H9 (cell line): ENCODE data around the gene ROPN1. TPM values are rescaled to one million over a fixed set of nuclear protein-coding genes. Genes with fewer than 3 reads are reported as not detected.

Experiments used
- DNase-seq: peaks from one replicate; pipeline ENCODE4 v3.0.0-alpha.2; 2017
- H2AFZ ChIP-seq: one replicate; pipeline ENCODE4 v1.6.1; 2013; ENCODE audit warnings: mild to moderate bottlenecking, low read length, control low read depth, moderate library complexity
- H2AK5ac ChIP-seq: 2 replicates; pipeline ENCODE4 v1.6.1; 2013; ENCODE audit warnings: low read length, control low read depth, mixed read lengths; ENCODE audit not compliant: insufficient read length
- H2BK120ac ChIP-seq: one replicate; pipeline ENCODE4 v1.6.1; 2013; ENCODE audit warnings: low read depth, mild to moderate bottlenecking, low read length, control low read depth, inconsistent platforms; ENCODE audit not compliant: poor library complexity, severe bottlenecking
- H2BK12ac ChIP-seq: 2 replicates; pipeline ENCODE4 v1.6.1; 2013; ENCODE audit warnings: low read length, control low read depth, mixed read lengths, low read depth; ENCODE audit not compliant: insufficient read length
- H2BK15ac ChIP-seq: 2 replicates; pipeline ENCODE4 v1.6.1; 2013; ENCODE audit warnings: low read depth, low read length, control low read depth
- H2BK20ac ChIP-seq: one replicate; pipeline ENCODE4 v1.6.1; 2013; ENCODE audit warnings: low read depth, mild to moderate bottlenecking, low read length, control low read depth, inconsistent platforms; ENCODE audit not compliant: poor library complexity, severe bottlenecking
- H2BK5ac ChIP-seq: 2 replicates; pipeline ENCODE4 v1.6.1; 2013; ENCODE audit warnings: low read length, control low read depth, mixed read lengths; ENCODE audit not compliant: insufficient read length
- H3K14ac ChIP-seq: 2 replicates; pipeline ENCODE4 v1.6.1; 2013; ENCODE audit warnings: low read length, control low read depth; ENCODE audit not compliant: insufficient read depth
- H3K18ac ChIP-seq: 2 replicates; pipeline ENCODE4 v1.6.1; 2013; ENCODE audit warnings: low read depth, mild to moderate bottlenecking, mixed read lengths, low read length, control low read depth; ENCODE audit not compliant: insufficient read length
- H3K23ac ChIP-seq: 2 replicates; pipeline ENCODE4 v1.6.1; 2013; ENCODE audit warnings: low read length, control low read depth, mixed read lengths, low read depth; ENCODE audit not compliant: insufficient read length
- H3K23me2 ChIP-seq: 2 replicates; pipeline ENCODE4 v1.6.1; 2013; ENCODE audit warnings: low read depth, mild to moderate bottlenecking, mixed read lengths, low read length, control low read depth; ENCODE audit not compliant: insufficient read length, poor library complexity, severe bottlenecking
- H3K27ac ChIP-seq: 2 replicates; pipeline ENCODE4 v1.5.1; 2013; ENCODE audit warnings: low read length, control low read depth, mixed read lengths, low read depth; ENCODE audit not compliant: insufficient read length
- H3K27me3 ChIP-seq: 2 replicates; pipeline ENCODE4 v1.6.1; 2013; ENCODE audit warnings: low read length, control low read depth, inconsistent platforms; ENCODE audit not compliant: insufficient read depth
- H3K4ac ChIP-seq: 2 replicates; pipeline ENCODE4 v1.6.1; 2013; ENCODE audit warnings: low read depth, mild to moderate bottlenecking, control low read depth, inconsistent platforms, low read length, moderate library complexity
- H3K4me1 ChIP-seq: 2 replicates; pipeline ENCODE4 v1.6.1; 2013; ENCODE audit warnings: low read length, control low read depth, inconsistent platforms; ENCODE audit not compliant: insufficient read depth
- H3K4me2 ChIP-seq: 2 replicates; pipeline ENCODE4 v1.6.1; 2013; ENCODE audit warnings: low read length, control low read depth, mixed read lengths; ENCODE audit not compliant: insufficient read length, insufficient read depth
- H3K56ac ChIP-seq: 2 replicates; pipeline ENCODE4 v1.6.1; 2013; ENCODE audit warnings: low read depth, mild to moderate bottlenecking, mixed read lengths, low read length, control low read depth; ENCODE audit not compliant: insufficient read length
- H3K79me1 ChIP-seq: 2 replicates; pipeline ENCODE4 v1.6.1; 2013; ENCODE audit warnings: low read depth, mild to moderate bottlenecking, moderate library complexity, low read length, control low read depth, inconsistent platforms; ENCODE audit not compliant: insufficient read depth, poor library complexity, severe bottlenecking
- H3K79me2 ChIP-seq: 2 replicates; pipeline ENCODE4 v1.6.1; 2013; ENCODE audit warnings: low read length, control low read depth, inconsistent platforms; ENCODE audit not compliant: insufficient read depth
- H3K9ac ChIP-seq: 2 replicates; pipeline ENCODE4 v1.6.1; 2013; ENCODE audit warnings: low read length, control low read depth, mixed read lengths; ENCODE audit not compliant: insufficient read length; ENCODE audit errors: extremely low read depth
- H3K9me3 ChIP-seq: one replicate; pipeline ENCODE4 v1.6.1; 2013; ENCODE audit warnings: low read depth, low read length, inconsistent platforms; ENCODE audit not compliant: control insufficient read depth
- H3T11ph ChIP-seq: one replicate; pipeline ENCODE4 v1.6.1; 2013; ENCODE audit warnings: mild to moderate bottlenecking, low read length, control low read depth, inconsistent platforms
- H4K20me1 ChIP-seq: one replicate; pipeline ENCODE4 v1.6.1; 2013; ENCODE audit not compliant: control insufficient read depth, insufficient read length, insufficient read depth
- H4K5ac ChIP-seq: 2 replicates; pipeline ENCODE4 v1.6.1; 2013; ENCODE audit warnings: low read depth, mild to moderate bottlenecking, mixed read lengths, low read length, control low read depth; ENCODE audit not compliant: insufficient read length
- H4K8ac ChIP-seq: replicated peaks from 2 replicates; pipeline ENCODE4 v1.6.1; 2013; ENCODE audit warnings: low read length, control low read depth, mixed read lengths, low read depth; ENCODE audit not compliant: insufficient read length
- H4K91ac ChIP-seq: 2 replicates; pipeline ENCODE4 v1.6.1; 2013; ENCODE audit warnings: low read depth, mild to moderate bottlenecking, moderate library complexity, mixed read lengths, low read length, control low read depth; ENCODE audit not compliant: insufficient read length
- H3K27ac Mint-ChIP-seq, 3 experiments: 2 replicates in 2 of 3; 3 replicates in 1 of 3; pipeline ENCODE4 v1.8.0; 2020 to 2021; ENCODE audit warnings: mixed read lengths in 3 of 3, mild to moderate bottlenecking in 1 of 3, moderate library complexity in 1 of 3
- H3K27me3 Mint-ChIP-seq: 2 replicates; pipeline ENCODE4 v1.8.0; 2021; ENCODE audit warnings: low read depth, mild to moderate bottlenecking, moderate library complexity, mixed read lengths
- H3K36me3 Mint-ChIP-seq, 3 experiments: 2 replicates in 2 of 3; 3 replicates in 1 of 3; pipeline ENCODE4 v1.8.0; 2020 to 2021; ENCODE audit warnings: low read depth in 3 of 3, mixed read lengths in 3 of 3; ENCODE audit not compliant: insufficient read depth in 1 of 3
- H3K4me1 Mint-ChIP-seq, 2 experiments: 2 replicates each; pipeline ENCODE4 v1.8.0; 2020; ENCODE audit warnings: mixed read lengths in 2 of 2
- H3K4me3 Mint-ChIP-seq, 2 experiments: 2 replicates in 1 of 2; 3 replicates in 1 of 2; pipeline ENCODE4 v1.8.0; 2020 to 2021; ENCODE audit warnings: mild to moderate bottlenecking in 2 of 2, mixed read lengths in 2 of 2, moderate library complexity in 1 of 2
- H3K9me3 Mint-ChIP-seq, 2 experiments: 2 replicates in 1 of 2; 3 replicates in 1 of 2; pipeline ENCODE4 v1.8.0; 2020; ENCODE audit warnings: mild to moderate bottlenecking in 2 of 2, mixed read lengths in 2 of 2, moderate library complexity in 1 of 2
- CTCF ChIP-seq: fragments of 200-600 bp; sonication (generic); conservative IDR thresholded peaks from 3 replicates; pipeline ENCODE4 v1.8.0; 2021; ENCODE audit warnings: antibody characterized with exemption, mild to moderate bottlenecking
- total RNA-seq: library from RNA; stranded (reverse); gene quantifications from 2 replicates; pipeline ENCODE4 v1.2.1, GENCODE V29; 2021

The ROPN1 gene
- total RNA-seq, 1 experiment from 2014 or later, result not detected

- no peak overlapping the region for H4K5ac ChIP-seq
- no peak overlapping the region for H3K9ac ChIP-seq
- Mint-ChIP-seq H3K4me1 (no peaks in the 10 kb centered on the region), H3K27me3 (no peaks in the 10 kb centered on the region), H3K27ac (peak overlapping the region in 1 of 3 experiments; percentile 6; a peak in 1 of 7 replicates), H3K4me3 (no peak overlapping the region), H3K9me3 (no peaks in the 10 kb centered on the region), H3K36me3 (peaks cover 4 to 56% (median 52%) of the 10 kb centered on the region in 3 experiments; a peak in 5 of 7 replicates)
- H2AFZ ChIP-seq, result no peak overlapping the region
- H3K27me3 ChIP-seq, result no peaks in the 10 kb centered on the region
- no peak overlapping the region for H4K91ac ChIP-seq
- H3K4ac ChIP-seq, result no peak overlapping the region
- no peak overlapping the region for H2BK5ac ChIP-seq
- H3K18ac ChIP-seq, result no peak overlapping the region
- H4K8ac ChIP-seq, result no peak overlapping the region
- H3K4me2 ChIP-seq, result no peak overlapping the region
- no peak overlapping the region for H3K27ac ChIP-seq
- H3K14ac ChIP-seq, result no peak overlapping the region
- no peak overlapping the region for H2BK20ac ChIP-seq
- no peak overlapping the region for H2BK12ac ChIP-seq
- H3K9me3 ChIP-seq, result no peaks in the 10 kb centered on the region
- H3T11ph ChIP-seq, result no peak overlapping the region
- H3K79me2 ChIP-seq, result no peaks in the 10 kb centered on the region
- H3K4me1 ChIP-seq, result no peaks in the 10 kb centered on the region
- H2AK5ac ChIP-seq, result no peak overlapping the region
- H4K20me1 ChIP-seq, result no peaks in the 10 kb centered on the region
- no peak overlapping the region for H3K56ac ChIP-seq
- no peak overlapping the region for H2BK120ac ChIP-seq
- H2BK15ac ChIP-seq, result no peak overlapping the region
- no peak for DNase-seq
- H3K23me2 ChIP-seq, result no peaks in the 10 kb centered on the region
- TF ChIP-seq CTCF, result no peak
- H3K79me1 ChIP-seq, result no peaks in the 10 kb centered on the region
- no peak overlapping the region for H3K23ac ChIP-seq
Measured at GRCh38 chr3:123935830-123936229, 56.1 kb downstream of the ROPN1 start.
